ENCODE measurements around the gene CCNY. TPM values are rescaled to one million over a fixed set of nuclear protein-coding genes. Genes with fewer than 3 reads are reported as not detected.

The CCNY gene
- polyA plus RNA-seq, 2 of the 4 experiments (the other 2 are of a cell fraction) = 28.1 to 55.5 TPM

DNA sequence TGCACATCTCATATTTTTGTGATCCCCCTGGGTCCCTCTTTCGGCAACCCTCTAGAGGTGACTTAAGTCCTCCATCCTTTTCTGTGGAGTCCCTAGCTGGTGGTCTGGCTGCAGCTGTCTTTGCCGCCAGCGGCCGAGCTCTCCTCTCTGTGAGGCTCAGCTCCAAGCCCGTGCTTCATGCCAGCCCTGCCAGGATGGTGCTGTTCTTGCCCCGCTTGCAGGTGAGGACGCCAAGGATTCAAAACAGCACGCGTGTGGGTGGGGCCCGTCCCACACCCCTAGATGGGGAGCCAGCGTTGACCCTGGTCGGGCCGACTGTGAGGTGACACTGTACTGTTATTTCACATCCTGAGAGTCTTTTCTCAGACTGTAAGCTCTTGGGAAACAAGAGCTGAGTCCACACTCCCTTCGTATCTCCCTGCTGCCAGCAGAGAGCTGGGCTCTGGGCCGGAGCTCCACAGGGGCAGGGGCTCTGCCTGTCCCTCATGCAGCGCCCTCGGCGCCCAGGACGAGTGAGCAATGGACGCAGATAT lies 232.2 kb downstream of the CCNY start (continued):
- TF ChIP-seq, protein P1, sequence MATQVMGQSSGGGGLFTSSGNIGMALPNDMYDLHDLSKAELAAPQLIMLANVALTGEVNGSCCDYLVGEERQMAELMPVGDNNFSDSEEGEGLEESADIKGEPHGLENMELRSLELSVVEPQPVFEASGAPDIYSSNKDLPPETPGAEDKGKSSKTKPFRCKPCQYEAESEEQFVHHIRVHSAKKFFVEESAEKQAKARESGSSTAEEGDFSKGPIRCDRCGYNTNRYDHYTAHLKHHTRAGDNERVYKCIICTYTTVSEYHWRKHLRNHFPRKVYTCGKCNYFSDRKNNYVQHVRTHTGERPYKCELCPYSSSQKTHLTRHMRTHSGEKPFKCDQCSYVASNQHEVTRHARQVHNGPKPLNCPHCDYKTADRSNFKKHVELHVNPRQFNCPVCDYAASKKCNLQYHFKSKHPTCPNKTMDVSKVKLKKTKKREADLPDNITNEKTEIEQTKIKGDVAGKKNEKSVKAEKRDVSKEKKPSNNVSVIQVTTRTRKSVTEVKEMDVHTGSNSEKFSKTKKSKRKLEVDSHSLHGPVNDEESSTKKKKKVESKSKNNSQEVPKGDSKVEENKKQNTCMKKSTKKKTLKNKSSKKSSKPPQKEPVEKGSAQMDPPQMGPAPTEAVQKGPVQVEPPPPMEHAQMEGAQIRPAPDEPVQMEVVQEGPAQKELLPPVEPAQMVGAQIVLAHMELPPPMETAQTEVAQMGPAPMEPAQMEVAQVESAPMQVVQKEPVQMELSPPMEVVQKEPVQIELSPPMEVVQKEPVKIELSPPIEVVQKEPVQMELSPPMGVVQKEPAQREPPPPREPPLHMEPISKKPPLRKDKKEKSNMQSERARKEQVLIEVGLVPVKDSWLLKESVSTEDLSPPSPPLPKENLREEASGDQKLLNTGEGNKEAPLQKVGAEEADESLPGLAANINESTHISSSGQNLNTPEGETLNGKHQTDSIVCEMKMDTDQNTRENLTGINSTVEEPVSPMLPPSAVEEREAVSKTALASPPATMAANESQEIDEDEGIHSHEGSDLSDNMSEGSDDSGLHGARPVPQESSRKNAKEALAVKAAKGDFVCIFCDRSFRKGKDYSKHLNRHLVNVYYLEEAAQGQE (IDR thresholded peaks at IDR 0.05) = no peak
- TF ChIP-seq RFX5 (IDR thresholded peaks at IDR 0.05) = no peak
- no peak for TF ChIP-seq HDAC2 (IDR thresholded peaks at IDR 0.05)
- TF ChIP-seq EHF (CRISPR knock-in tag; IDR thresholded peaks at IDR 0.05) = no peak
- no peak for TF ChIP-seq MYC (IDR thresholded peaks at IDR 0.05; ENCODE audit: borderline replicate concordance, low read length)
- no peak for TF ChIP-seq MAZ (IDR thresholded peaks at IDR 0.05; ENCODE audit: borderline replicate concordance, low read depth, low read length)

- Histone ChIP-seq H3K27ac (no peak overlapping the region), H3K4me3 (no peak overlapping the region), H3K9me3 (no peaks in the 10 kb centered on the region), H3K4me1 (no peaks in the 10 kb centered on the region), H3K4me2 (no peak overlapping the region)
- WGBS (ENCODE audit: missing lambda C conversion rate) = 87% methylated on average over 19 of the region's 19 CpGs
- FAIRE-seq (no peak), DNase-seq (ENCODE audit: low read depth in 1 of 2, low spot score in 1 of 2) (no peak), ATAC-seq (no peak)
- TF ChIP-seq EHMT2 (IDR thresholded peaks at IDR 0.05; ENCODE audit: low read depth) (no peak), POLR2AphosphoS2 (conservative IDR thresholded peaks at IDR 0.05; ENCODE audit: low read length) (no peak)
- POLR2A ChIA-PET = no interaction called here
- CTCF ChIA-PET = no interaction called here
These were observed 232.9 kb downstream of the CCNY start for GRCh38 chr10:35569111-35569707.

- Histone ChIP-seq H3K4me3 (no peak overlapping the region), H3K4me2 (no peak overlapping the region), H3K4me1 (no peaks in the 10 kb centered on the region), H3K9me3 (no peaks in the 10 kb centered on the region), H3K27ac (no peak overlapping the region)
- TF ChIP-seq HOXB5 (CRISPR knock-in tag; IDR thresholded peaks at IDR 0.05) (no peak), RAD21 (conservative IDR thresholded peaks at IDR 0.05 in 1 of 2, IDR thresholded peaks at IDR 0.05 in 1 of 2) (no peak), MAZ (IDR thresholded peaks at IDR 0.05; ENCODE audit: borderline replicate concordance, low read depth, low read length) (no peak), HOXB13 (CRISPR knock-in tag; IDR thresholded peaks at IDR 0.05; ENCODE audit: low read depth) (no peak), ESRRA (IDR thresholded peaks at IDR 0.05; ENCODE audit: borderline replicate concordance, low read length) (no peak), CBX8 (IDR thresholded peaks at IDR 0.05) (no peak), EHF (CRISPR knock-in tag; IDR thresholded peaks at IDR 0.05) (no peak), CHD4 (IDR thresholded peaks at IDR 0.05; ENCODE audit: borderline replicate concordance) (no peak), CEBPB (IDR thresholded peaks at IDR 0.05) (no peak), ZSCAN20 (CRISPR knock-in tag; IDR thresholded peaks at IDR 0.05) (no peak), POLR2AphosphoS2 (conservative IDR thresholded peaks at IDR 0.05; ENCODE audit: low read length) (no peak), ZNF302 (CRISPR knock-in tag; IDR thresholded peaks at IDR 0.05) (no peak), KDM1A (IDR thresholded peaks at IDR 0.05; ENCODE audit: low read depth) (no peak), CBX2 (IDR thresholded peaks at IDR 0.05; ENCODE audit: borderline replicate concordance, low read depth) (no peak), HDAC2 (IDR thresholded peaks at IDR 0.05) (no peak), FOSB (CRISPR knock-in tag; IDR thresholded peaks at IDR 0.05) (no peak)
- TF ChIP-seq, protein P2, sequence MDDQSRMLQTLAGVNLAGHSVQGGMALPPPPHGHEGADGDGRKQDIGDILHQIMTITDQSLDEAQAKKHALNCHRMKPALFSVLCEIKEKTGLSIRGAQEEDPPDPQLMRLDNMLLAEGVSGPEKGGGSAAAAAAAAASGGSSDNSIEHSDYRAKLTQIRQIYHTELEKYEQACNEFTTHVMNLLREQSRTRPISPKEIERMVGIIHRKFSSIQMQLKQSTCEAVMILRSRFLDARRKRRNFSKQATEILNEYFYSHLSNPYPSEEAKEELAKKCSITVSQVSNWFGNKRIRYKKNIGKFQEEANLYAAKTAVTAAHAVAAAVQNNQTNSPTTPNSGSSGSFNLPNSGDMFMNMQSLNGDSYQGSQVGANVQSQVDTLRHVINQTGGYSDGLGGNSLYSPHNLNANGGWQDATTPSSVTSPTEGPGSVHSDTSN (IDR thresholded peaks at IDR 0.05) = no peak
- TF ChIP-seq, protein P3, sequence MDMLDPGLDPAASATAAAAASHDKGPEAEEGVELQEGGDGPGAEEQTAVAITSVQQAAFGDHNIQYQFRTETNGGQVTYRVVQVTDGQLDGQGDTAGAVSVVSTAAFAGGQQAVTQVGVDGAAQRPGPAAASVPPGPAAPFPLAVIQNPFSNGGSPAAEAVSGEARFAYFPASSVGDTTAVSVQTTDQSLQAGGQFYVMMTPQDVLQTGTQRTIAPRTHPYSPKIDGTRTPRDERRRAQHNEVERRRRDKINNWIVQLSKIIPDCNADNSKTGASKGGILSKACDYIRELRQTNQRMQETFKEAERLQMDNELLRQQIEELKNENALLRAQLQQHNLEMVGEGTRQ (IDR thresholded peaks at IDR 0.05) = no peak
- TF ChIP-seq, protein P1 (IDR thresholded peaks at IDR 0.05) = no peak
- TF ChIP-seq, protein P4, sequence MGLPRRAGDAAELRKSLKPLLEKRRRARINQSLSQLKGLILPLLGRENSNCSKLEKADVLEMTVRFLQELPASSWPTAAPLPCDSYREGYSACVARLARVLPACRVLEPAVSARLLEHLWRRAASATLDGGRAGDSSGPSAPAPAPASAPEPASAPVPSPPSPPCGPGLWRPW (IDR thresholded peaks at IDR 0.05) = no peak
- no peak for ATAC-seq
- CTCF ChIA-PET = no interaction called here
- no peak for DNase-seq (ENCODE audit: low read depth in 1 of 2, low spot score in 1 of 2)
- POLR2A ChIA-PET = no interaction called here
- FAIRE-seq = no peak
- WGBS (ENCODE audit: missing lambda C conversion rate) = 84% methylated on average over 4 of the region's 4 CpGs
These were observed 233.5 kb downstream of the CCNY start for GRCh38 chr10:35569836-35570235.
